Head of caudate nucleus (tissue), 42 donors: ENCODE results near the gene DNAJC30.
"Not testable (repeated sequence)": the region's sequence is repeated elsewhere in the genome, so short reads cannot be mapped to it uniquely, and the experiment has no call there.

Experiments
- DNase-seq, 42 donors: peaks; one replicate each; pipeline versions ENCODE4 v3.0.0 to v3.0.0-alpha.2; 2020 to 2021; ENCODE audit warnings: mixed read lengths in 7 of 42
- intact Hi-C: fragments of 100-400 bp; cut with DNase I; formaldehyde crosslinking; loops from one replicate; pipeline ENCODE4 v1.15.0; 2022

DNAJC30 gene

DNA sequence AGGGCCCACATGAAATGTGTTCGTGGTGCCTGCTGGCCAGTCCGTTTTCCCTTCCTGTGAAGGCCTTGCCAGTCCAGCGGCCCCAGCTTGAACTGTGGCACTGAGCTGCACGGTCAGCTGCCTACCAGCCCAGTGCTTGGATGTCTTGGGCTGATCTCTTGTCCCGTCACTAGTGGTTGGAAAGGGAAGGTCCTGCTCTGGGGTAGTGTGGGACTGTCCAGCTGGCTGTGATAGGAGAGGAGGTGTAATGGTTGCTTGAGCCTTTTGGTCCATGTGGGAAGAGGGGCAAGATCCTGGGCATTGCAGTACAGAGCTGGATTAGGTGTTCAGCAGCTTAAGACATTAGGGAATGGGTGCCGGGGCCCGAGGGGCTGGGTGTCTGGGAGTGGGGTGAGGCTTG lies 15.2 kb upstream of the DNAJC30 start:
- intact Hi-C loops: no loop called here
- no peak for DNase-seq

- intact Hi-C loops: no loop called here
- DNase-seq: no peak
These were observed 13.1 kb upstream of the DNAJC30 start for GRCh38 chr7:73696372-73696771.

DNA sequence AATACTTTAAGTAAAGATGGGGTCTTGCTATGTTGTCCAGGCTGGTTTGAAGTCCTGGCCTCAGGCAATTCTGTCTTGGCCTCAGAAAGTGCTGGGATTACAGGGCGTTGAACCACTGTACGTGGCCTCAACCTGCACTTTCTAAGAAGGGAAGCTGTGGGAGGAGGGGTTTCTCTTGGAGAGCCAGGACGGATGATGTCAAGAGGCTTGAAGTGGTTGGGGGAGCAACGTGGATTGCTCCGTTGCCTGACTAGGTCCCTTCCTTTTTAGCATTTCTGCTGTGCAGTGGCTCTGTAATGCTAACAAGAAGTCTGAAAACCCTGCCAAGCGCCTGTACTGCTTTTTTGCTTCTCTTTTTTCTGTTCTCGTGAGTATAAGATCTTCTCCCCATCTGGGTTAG lies 7.4 kb upstream of the DNAJC30 start:
- intact Hi-C loops: no loop called here
- no peak for DNase-seq

DNA sequence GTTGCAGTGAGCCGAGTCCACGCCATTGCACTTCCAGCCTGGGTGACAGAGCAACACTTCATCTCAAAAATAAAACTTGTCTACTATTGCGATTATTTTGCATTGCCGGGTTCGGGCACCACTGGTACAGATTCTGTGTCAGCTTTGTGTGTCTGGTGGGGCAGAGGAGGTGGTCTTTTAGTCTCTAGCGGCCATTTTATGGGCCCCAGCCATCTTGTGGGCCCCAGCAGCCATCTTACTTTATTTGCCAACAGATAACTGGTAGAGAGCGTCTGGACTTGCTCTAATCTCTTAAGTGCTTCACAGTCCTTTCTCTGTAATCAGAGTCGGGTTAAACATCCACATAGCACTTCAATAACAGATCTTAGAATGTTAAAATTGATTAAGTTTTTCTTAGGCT lies 5.0 kb upstream of the DNAJC30 start:
- intact Hi-C loops: no loop called here
- no peak for DNase-seq

GRCh38 chr7:73685311-73685710 lies 2.1 kb upstream of the DNAJC30 start:
- intact Hi-C loops: no loop called here
- DNase-seq: no peak

- DNase-seq: peak in 2 of 42 donors; percentile 11 to 42
- intact Hi-C loops: loop anchor here (5.0 kb wide), 1 partner anchor 33 kb away; the partner anchor contains the start of gene STX1A
These were observed 788 bp upstream of the DNAJC30 start for GRCh38 chr7:73683788-73684693.

- peak in 5 of 42 donors; percentile 13 to 52 (median 37) for DNase-seq
- intact Hi-C loops: loop anchor here (5.0 kb wide), 1 partner anchor 35 kb away; the partner anchor contains the start of gene STX1A
These were observed 553 bp downstream of the DNAJC30 start for GRCh38 chr7:73682745-73683055.

- no peak for DNase-seq
- intact Hi-C loops: loop anchor here (5.0 kb wide), 1 partner anchor 36 kb away; the partner anchor contains the start of gene STX1A
These were observed 2.2 kb downstream of the DNAJC30 start for GRCh38 chr7:73681031-73681430.

GRCh38 chr7:73680501-73680900 lies 2.8 kb downstream of the DNAJC30 start:
- DNase-seq: no peak
- intact Hi-C loops: loop anchor here (5.0 kb wide), 1 partner anchor 37 kb away; the partner anchor contains the start of gene STX1A

DNA sequence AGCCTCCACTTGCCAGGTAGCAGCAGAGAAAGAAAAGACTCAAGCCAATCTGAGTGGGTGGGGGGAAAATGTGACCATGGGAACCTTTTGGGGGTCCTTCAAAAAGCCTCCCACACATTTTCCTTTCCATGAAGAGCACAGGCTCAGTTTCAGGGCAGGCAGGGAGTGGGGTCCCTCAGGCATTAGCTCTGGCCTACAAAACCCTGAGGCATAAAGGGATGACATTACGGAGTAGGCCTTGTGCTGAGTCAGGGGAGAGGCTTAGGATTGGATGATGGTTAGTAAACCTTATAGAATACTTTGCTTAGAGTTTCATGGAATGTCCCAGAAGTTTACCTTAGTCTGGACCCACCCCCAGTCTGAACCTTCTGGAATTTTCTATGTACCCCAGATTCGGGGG lies 3.5 kb downstream of the DNAJC30 start:
- intact Hi-C loops: loop anchor here (5.0 kb wide), 1 partner anchor 38 kb away; the partner anchor contains the start of gene STX1A

DNA sequence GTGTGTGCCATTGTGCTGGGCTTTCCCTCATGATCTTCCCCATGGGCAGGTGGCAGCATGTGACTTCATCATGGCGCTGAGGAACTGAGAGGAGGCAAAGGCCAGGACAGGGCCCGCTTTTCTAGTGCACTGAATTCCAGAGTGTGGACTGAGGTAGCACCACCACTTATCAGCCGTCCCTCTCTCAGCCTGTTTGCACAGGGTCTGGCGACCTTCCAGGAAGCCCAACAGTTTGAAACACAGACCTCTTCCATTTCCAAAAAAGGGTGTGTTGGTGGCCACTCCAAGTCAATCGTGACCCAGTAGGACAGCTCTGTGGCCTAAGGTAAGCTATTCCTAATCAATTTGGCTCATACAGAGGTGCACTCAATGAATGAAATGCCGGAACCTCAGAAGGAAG lies 4.4 kb downstream of the DNAJC30 start:
- DNase-seq: no peak
- intact Hi-C loops: no loop called here

More for the DNA sequence above, 3.5 kb downstream of the DNAJC30 start:
- no peak for DNase-seq

DNA sequence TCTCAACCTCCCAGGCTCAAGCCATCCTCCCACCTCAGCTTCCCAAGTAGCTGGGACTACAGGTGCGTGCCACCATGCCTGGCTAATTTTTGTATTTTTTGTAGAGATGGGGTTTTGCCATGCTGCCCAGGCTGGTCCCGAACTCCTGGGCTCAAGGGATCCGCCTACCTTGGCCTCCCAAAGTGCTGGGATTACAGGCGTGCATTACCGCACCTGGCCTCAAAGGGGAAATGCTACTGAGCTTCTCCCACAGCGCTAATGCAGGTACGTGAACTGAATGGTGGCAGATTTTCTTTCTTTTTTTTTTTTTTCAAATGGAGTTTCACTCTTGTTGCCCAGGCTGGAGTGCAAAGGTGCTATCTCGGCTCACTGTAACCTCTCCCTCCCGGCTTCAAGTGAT lies 7.2 kb downstream of the DNAJC30 start:
- DNase-seq, intact Hi-C loops: not testable (repeated sequence)

DNA sequence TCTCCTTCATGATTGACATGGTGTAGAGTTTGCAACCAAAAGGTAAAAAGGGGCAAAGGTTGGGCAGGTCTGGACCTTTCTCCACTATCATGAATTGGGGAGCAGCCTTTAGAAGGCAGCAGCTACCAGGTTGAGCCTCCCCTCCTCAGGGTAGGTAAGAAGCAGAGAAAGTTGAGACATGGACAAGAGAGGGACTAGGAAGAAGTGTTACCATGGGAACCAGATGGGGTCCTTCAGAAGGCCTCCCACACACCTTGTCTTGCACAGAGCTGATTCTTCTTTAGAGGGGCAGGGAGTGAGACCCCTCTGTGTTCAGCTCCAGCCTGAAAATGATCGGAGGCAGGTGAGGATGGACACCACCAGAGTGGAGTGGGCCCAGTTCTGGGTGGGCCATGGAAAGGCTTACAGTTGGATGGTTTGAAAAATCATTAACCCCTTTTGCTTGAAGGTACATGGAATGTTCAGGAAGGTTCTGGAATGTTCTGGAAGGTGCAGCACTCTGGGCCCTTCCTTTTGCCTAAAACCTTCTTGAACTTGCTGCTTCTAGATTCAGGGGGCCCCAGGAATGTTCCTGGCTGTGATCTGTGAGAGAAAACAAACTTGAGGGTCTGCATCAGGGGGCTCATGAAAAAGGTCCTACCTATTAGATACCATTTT lies 8.7 kb downstream of the DNAJC30 start:
- intact Hi-C loops: no loop called here
- DNase-seq: no peak

- intact Hi-C loops: no loop called here
- no peak for DNase-seq
These were observed 11.3 kb downstream of the DNAJC30 start for GRCh38 chr7:73671857-73672445.

- intact Hi-C loops: no loop called here
- DNase-seq: no peak
These were observed 12.0 kb downstream of the DNAJC30 start for GRCh38 chr7:73671322-73671661.

DNA sequence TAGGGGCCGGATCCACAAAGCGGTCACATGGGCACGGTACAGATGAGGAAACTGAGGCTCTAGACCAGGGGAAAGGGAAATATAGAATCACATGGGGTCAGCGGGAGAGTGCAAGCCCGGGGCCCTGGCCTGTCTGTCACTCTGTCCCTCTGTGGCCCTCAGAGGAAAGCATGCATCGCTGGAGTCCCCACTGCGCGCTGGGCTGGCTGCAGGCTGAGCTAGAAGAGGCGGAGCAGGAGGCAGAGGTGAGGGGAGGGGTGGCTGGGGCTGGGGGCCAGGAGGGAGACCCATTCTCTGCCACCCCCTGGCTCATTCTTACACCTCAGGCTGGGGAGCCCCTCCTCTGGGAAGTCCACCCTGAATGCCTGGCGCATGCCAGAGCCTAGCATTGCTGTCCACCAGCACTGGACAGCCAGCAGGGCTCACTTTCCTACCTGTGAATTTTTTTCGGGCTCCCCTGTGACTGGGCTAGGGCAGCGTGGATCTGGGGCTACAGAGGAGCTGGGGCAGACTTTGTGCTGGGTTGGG lies 13.3 kb downstream of the DNAJC30 start:
- no peak for DNase-seq
- intact Hi-C loops: no loop called here

- DNase-seq: no peak
- intact Hi-C loops: no loop called here
These were observed 14.0 kb downstream of the DNAJC30 start for GRCh38 chr7:73669288-73669701.

DNA sequence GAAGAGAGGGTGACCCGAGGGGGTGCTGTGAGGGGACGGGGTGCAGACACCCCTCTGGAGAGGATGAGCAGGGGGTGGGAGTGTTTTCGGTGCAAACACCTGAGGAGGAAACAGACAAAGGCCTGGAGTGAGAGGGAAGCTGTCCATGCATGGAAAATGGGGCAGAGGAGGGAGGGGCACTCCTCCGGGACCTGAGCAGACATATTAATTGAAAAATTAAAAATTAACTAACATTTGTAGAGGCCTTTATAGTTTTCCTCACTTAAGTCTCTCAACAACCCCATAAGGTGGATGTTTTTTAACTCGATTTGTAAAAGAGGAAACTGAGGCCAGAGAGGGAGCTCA lies 14.4 kb downstream of the DNAJC30 start:
- DNase-seq: no peak
- intact Hi-C loops: no loop called here

- DNase-seq: peak in 15 of 42 donors; percentile 4 to 41 (median 18)
- intact Hi-C loops: no loop called here
These were observed 15.0 kb downstream of the DNAJC30 start for GRCh38 chr7:73668103-73668885.
